GM10266 (cell line): ENCODE data around the gene LIN9.
"Not testable (repeated sequence)": the region's sequence is repeated elsewhere in the genome, so short reads cannot be mapped to it uniquely, and the experiment has no call there.

ENCODE experiments used
- DNase-seq: peaks from one replicate; pipeline ENCODE4 v3.0.0; 2012; ENCODE audit errors: extremely low spot score
- TF ChIP-seq, protein P1 (sequence below): IDR thresholded peaks from 2 replicates; pipeline ENCODE4 v1.5.1; 2012; ENCODE audit warnings: mild to moderate bottlenecking, low read depth; ENCODE audit not compliant: control insufficient read depth, insufficient read depth; ENCODE audit errors: missing control alignments

LIN9 gene

DNA sequence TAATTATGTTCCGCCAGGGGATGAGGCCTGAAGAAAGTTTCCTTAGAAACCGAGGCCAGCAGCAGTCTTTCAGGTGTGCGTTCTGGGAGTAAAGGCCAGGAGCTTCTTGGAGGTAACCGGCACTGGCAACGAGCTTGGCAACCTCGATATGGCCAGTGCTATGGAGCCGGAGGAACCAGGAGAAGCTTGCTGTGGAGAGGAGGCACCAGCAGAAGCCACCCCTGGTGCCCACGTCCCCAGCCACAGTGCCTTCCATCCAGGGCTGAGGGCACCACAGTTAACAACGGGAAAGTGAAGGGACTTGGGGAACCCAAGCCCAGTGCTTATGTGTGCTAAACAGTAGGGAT, 41.5 kb upstream of the LIN9 start:
- no peak for DNase-seq
- TF ChIP-seq, protein P1, sequence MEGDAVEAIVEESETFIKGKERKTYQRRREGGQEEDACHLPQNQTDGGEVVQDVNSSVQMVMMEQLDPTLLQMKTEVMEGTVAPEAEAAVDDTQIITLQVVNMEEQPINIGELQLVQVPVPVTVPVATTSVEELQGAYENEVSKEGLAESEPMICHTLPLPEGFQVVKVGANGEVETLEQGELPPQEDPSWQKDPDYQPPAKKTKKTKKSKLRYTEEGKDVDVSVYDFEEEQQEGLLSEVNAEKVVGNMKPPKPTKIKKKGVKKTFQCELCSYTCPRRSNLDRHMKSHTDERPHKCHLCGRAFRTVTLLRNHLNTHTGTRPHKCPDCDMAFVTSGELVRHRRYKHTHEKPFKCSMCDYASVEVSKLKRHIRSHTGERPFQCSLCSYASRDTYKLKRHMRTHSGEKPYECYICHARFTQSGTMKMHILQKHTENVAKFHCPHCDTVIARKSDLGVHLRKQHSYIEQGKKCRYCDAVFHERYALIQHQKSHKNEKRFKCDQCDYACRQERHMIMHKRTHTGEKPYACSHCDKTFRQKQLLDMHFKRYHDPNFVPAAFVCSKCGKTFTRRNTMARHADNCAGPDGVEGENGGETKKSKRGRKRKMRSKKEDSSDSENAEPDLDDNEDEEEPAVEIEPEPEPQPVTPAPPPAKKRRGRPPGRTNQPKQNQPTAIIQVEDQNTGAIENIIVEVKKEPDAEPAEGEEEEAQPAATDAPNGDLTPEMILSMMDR: no peak

DNA sequence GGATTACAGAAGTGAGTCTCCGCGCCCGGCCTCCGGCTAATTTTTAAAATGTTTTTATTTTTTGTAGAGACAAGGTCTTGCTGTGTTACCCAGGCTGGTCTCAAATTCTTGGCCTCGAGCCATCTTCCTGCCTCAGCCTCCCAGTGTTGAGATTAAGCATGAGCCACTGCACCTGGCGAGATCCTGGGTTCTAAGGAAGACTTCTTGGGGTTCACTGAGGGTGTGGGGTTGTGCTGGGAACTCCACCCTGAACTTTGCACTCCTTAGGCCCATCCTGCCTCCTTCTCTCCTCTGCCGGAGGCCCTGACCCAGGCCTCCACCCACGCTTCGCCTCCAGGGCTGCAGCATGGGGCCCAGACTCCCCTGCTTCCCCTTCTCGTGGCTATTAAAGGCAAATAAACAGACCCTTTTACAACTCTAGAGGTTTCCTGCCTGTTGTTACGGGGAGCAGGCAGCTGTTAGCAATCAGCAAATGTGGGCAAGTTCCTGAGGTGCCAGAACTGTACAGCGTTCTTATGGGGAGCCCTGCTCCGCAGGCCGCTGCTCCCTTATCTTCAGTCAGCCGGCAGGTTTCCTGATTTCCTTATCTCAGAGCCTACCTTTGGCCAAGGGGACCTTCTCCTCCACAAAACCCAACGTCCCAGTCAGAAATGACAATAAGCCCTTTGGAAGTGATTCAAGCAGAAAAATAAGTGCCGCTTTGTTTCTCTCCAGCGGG, 41.0 kb upstream of the LIN9 start:
- DNase-seq: peak; percentile 44

DNA sequence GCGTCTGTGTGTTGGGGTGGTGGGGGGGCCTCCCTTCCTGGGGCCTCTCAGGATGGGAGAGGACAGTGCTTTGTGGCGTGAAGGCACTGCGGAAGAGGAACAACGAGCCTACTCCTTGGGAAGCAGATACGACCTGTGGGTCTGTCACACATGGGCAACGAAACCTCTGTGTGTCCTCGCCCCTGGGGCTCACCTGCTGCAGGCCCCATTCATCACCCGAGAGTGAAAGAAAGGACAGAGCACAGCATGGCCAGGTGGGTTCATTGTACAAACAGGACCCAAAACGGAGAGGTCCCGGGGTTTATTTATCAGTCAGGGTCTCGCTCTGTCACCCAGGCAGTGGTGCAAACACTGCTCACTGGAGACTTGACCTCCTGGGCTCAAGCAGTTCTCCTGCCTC, 40.1 kb upstream of the LIN9 start:
- TF ChIP-seq, protein P1: no peak
- no peak for DNase-seq

More for the DNA sequence above, 41.0 kb upstream of the LIN9 start:
- TF ChIP-seq, protein P1: no peak

DNA sequence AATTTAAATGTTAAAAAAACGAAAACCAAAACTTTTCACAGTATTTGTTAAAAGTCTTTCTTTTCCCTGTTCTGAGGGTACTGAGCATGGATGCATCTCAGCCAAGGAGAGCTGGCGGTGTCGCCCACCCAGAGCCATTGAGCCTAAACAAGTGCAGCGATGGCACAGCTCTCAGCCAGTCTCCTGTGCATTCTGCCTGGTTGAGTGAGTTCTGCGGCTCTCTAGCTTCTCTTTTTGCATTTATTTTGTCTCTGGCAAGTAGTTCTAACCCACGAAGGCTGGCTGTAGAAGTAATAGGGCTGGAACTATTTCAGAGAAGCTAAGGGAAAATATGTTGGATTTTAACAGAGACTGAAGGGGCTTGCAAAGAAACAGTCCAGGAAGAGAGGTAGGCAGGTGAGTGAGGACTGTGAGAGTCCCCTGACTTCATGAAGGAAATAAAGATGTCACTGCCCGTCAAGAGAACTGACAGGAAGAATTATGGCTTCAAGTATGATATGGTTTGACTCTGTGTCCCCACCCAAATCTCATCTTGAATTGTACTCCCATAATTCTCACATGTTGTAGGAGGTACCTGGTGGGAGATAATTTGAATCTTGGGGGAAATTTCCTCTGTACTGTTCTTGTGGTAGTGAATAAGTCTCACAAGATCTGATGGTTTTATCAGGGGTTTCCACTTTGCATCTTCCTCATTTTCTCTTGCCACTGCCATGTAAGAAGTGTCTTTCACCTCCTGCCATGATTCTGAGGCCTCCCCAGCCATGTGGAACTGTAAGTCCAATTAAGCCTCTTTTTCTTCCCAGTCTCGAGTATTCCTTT, 35.7 kb upstream of the LIN9 start:
- TF ChIP-seq, protein P1: no peak
- DNase-seq: no peak

DNA sequence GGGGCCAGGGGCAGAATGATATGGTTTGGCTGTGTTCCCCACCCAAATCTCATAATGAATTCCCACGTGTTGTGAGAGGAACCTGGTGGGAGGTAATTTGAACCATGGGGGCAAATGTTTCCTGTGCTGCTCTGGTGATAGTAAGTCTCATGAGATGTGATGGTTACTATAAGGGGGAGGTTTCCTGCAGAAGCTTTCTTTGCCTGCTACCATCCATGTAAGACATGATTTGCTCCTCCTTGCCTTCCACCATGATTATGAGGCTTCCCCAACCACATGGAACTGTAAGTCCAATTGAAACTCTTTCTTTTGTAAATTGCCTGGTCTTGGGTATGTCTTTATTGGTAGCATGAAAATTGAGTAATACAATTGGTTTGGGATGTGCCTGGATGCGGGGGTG, 33.7 kb upstream of the LIN9 start:
- TF ChIP-seq, protein P1: no peak
- DNase-seq: no peak

DNA sequence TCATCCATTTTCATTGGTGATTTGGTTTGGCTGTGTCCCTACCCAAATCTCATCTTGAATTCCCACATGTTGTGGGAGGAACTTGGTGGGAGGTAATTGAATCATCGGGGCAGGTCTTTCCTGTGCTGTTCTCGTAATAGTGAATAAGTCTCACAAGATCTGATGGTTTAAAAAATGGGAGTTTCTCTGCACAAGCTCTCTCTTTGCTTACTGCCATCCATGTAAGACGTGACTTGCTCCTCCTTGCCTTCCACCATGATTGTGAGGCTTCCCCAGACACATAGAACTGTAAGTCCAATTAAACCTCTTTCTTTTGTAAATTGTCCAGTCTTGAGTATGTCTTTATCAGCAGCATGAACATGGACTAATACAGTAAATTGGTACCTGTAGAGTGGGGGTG, 31.1 kb upstream of the LIN9 start:
- not testable (repeated sequence) for DNase-seq

DNA sequence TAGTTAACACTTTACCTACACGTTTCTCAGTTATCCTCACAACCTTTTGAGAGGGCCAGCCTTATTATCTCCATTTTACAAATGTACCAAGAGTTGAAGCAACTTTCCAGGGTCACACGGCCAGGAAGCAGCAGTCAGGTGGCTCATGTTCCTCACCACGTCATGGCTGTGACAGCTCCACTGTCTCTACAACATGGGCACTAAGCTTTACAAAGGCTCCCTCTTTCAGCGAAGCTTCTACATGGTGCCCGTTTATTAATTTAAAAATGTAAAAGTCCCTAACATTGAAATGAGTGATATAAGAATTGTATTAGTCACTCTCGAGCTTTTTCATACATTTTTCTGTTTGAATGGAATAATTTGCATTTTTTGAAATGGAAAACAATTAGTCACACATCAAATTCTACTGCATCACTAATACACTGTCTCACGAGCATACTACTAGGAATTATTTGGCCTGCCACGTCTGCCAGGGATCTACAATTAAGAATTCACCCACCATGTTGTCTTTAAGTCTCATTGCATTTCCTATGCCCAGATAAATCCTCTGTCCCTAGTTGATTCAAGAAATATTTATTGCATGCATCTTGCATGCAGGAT, 28.4 kb upstream of the LIN9 start:
- TF ChIP-seq, protein P1: no peak
- DNase-seq: no peak
